T follicular helper cell (primary cell): ENCODE results near the gene SYNPO2L.
"Not testable (repeated sequence)": the region's sequence is repeated elsewhere in the genome, so short reads cannot be mapped to it uniquely, and the experiment has no call there.

ENCODE experiments used
- DNase-seq: peaks from one replicate; pipeline ENCODE4 v3.0.0-alpha.2; 2020; ENCODE audit warnings: low read depth

SYNPO2L gene

DNA sequence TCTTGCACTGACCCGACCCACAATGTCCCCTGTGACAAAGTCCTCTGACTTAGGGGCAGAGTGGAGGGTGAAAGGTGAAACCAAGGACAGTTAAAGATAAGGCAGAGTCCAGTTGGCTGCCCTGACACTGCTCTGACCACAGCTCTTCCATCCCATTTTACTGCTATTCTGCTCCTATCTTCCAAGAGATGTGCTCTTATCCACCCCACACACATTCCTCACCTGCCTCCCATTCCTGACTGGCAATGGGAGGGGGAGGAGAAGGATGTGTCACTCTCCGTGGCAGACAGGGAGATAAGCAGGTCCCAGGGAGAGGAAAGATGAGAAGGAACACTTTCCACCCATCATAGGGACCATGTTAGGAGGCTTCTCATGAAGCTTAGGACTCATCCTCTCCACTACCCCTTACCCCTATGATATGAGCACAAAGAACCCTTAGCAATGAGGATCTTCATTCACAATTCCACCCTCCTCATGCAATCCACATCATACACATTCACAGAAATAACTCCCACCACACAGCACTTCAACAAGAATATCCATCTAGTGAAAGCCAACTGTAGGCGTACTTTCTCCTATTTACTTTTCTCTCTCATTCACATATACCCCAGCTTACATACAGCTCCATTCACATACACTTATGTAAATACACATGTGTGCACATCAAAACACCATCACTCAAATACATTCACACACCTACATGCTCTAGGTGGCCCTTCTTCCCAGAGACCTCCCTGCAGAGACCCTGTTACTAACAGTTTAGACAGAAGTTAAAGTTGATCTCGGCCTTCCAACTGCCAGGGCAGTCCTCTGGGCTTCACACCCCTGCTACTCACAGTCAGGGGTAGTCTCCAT is 6.6 kb downstream of the SYNPO2L start:
- DNase-seq: no peak

DNA sequence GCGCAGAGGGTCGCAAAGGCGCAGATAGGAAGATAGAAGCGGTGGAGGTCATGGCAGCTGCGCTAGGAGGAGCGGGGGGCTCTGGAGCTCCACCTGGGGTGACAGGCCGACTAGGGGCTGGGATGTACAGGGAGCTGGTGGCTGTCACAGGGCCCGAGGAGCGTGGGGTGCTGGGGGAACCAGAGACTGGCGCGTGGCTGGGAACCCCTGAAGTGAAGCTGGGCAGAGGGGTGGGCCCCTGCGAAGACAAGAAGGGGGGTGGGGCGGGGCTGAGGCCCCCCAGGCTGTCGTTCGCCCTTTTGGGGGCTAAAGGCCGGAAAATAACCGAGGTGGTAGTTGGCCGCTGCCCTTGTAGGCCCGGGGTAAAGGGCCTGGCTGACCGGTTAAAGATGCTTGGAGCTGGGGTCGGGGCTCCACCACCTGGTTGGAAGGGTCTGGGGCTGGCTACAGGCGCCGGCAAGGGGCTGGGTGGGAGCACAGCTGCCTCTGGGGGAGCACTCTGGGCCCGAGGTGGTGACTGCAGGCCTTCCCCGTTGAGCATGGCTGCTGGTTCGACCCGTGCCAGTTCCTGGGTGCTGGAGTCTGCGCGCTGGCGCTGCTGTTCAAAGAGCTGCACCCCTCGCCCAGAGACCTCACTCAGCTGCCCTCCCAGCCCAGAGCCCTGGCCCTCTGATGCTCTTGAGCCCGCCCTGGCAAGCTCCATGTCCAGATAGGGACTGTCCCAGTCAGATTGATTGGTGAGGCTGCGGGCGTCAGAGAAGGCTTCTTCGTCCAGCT is 7.8 kb downstream of the SYNPO2L start:
- no peak for DNase-seq

DNA sequence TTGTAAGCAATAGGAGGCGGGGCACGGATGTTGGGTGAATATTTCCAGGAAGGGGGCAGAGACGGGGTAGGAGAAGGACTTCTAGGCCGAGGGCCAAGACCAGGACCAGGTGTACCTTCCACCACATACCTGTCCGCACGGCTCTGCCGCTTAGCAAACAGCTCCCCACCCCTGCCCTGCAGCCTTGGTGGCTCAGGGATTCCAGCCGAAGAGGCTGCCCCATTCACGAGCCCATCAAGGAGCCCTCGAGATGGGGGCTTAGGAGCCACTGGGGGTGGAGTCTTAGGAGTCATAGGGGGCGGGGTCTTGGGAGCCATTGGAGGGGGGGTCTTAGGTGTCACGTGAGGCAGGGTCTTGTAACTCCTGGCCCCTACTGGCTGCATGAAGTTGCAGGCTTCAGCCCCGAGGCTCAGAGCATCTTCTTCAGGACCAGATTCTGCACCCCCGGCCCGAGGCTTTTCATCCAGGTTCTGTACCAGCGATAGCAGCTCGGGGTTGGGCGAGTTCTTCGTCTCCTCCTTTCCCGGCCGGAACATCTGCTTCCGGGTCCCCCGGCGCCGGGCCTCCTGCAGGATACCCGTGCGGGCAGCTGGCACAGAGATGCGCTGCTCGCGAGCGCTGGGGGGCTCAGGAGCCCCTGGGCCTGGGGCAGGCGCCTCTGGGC is 8.5 kb downstream of the SYNPO2L start:
- DNase-seq: no peak

DNA sequence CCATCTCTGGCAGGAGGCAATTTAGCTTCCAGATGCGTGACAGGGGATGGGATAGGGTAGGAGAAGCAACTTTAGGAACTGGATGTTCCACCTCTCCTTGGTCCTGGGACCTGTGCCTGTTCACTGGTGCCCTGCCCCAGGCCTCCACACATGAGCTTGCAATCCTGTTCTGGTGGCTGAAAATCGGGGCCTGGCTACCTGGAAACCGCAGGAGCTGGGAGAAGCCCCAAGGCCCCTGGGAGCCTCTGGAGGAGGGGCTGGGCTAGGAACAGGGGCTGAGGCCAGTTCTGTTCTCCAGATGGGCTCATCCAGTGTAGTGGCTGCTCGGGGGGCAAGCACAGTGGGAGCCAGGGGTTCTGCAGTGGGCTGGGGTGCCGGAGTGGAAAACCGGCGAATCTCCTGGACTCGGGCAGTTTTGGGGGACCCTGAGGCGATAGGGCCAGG is 9.2 kb downstream of the SYNPO2L start:
- DNase-seq: no peak

DNA sequence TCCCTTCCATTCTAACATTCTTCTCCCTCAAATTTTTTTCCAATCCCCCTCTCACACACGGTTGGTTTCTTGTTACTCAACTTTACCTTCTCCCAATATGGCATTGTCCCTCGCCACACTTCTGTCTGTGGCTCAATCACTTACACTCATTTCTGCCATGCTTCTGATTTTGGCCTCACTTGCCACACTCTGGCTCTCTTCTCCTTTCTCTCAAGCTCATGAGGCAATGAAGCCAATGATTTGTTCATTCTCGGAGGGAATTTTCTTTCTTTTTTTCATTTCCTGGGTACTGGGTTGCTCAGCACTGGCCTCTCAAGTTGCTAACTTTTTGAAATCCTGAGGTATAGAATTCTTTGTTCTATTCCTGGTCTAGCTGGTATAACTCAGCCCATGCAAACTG is 10.6 kb downstream of the SYNPO2L start:
- DNase-seq: no peak

DNA sequence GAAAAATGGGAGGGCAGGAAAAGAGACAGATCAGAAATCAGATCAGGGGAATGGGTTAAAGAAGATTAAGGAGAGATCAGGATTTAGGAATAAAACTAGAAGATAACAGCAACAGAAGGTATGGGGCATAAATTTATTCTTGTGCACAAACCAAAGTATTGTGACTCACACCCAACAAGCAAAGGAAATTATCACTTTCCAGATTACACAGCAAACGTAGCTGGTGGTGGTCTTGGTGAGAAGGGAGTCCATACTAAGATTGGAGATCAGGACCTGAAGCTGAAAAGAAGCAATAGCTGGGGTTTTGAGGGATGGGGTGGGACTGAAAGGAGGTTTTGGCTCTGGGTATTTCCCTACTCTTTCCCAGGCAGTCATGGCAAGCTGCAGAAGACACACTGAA is 11.1 kb downstream of the SYNPO2L start:
- DNase-seq: no peak

DNA sequence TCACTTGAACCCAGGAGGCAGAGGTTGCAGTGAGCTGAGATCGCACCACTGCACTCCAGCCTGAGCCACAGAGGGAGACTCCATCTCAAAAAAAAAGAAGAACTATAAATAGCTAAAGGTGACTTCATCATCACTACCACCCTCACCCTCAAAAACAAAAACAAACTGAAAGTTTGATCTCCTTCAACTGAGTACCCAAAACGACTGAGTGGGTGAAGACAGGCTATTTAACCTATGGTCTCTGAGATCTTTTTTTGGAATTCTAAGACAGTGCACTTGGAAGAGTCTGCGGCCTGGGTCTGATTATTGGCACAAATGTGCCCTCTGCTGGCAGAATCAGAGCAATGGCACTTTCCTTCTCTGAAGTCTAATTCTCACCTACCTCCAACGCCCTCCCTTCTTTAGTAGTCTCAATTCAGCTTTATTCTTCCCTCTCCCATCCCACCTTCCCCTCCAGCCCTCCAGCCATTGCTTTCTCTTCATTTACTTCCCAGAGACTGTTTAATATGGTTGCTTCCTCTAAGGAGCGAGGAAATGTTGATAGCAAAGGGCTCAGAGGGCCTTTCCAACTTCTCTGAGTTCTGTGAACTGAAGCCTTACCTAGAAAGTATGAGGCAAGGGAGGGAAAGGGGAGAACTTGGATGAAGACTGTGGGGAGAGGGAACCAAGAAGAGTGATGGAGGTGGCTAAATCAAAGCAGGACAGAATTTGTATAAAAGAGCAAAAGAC is 11.7 kb downstream of the SYNPO2L start:
- peak; percentile 34 for DNase-seq

DNA sequence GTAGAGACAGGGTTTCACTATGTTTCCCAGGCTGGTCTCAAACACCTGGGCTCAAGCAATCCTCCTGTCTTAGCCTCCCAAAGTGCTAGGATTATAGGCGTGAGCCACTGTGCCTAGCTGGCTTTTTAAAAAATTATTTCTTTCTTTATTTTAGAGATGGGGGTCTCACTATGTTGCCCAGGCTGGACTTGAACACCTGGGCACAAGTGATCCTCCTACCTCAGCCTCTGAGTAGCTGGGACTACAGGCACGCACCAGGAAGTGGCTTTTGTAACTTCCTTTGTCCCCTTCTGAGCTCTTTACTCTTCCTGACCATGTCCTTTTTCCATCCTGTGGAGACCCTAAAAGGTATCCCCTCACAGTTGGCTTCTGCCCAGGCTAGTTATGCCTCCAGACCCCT is 12.5 kb downstream of the SYNPO2L start:
- DNase-seq: no peak

DNA sequence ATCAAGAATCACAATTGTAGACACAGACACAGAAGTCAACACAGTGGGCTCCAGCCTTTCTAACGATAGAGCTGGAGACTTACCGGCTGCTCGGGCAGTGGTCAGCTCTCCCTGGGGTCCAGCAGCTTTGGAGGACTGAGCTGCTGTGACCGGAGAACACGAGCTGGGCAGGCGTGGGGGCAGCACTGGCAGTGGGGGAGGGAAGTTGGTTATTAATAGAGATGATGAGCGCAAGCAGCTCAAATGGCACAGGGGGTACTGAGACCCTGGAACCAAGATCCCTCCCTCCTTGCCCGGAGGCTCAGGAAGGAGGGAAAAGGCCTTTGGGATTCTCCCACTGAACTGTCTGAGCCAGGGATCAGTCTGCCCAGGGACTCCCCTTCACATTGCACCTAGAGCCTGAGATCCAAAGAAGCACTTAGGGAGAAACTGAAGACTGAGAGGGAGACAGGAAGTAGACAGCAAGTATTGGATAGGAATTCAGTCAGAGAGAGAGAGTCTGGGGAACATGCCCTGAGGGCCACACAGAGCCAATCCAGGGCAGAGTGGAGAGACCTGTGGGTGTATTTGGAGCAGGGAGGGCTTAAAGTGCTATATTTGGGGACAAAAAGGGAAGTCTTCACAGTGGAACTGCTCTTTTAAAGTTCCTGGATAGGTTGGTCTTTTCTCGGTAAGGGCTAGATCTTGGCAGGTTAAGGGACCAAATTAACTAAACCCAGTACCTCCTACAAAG is 14.3 kb downstream of the SYNPO2L start, which contains the start of gene MYOZ1:
Gene MYOZ1, minus strand, starts transcription at position 147 of the 733 bp plus-strand sequence. CDS start 1,457 bp downstream, outside the sequence.
- no peak for DNase-seq

DNA sequence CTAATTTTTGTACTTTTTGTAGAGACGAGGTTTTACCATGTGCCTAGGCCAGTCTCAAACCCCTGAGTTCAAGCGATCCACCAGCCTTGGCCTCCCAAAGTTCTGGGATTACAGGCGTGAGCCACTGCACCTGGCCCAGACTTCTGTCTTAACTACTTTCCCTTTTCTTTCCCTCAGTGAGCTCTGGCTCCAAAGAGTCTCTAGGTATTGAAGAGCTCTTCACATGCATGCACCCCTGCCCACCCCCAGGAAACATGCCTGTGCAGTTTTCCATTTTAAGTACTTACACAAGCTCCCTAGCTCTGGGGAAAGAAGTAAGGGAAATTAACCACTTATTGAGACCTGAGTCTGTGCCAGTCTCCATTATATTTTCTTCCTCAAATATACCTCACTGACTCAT is 16.5 kb downstream of the SYNPO2L start:
- no peak for DNase-seq

DNA sequence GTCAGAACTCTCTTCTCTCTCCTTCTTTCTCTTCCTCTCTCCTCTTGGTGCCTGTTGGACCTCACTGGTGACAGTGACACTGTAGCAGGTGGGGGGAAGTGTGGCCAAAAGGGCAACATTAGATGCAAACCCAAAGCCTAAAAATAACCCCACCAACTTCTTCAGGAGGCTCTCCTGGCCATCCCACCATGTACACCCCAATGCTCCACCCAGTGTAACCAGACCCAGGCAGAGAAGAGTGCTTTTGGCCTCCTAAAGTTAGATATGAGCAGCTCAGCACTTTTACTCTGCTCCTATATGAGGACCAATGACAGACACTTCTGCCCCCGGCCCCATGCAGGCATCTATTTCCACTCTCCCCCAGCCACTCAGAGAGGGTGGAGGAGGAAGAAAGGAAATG is 20.0 kb downstream of the SYNPO2L start:
- no peak for DNase-seq

DNA sequence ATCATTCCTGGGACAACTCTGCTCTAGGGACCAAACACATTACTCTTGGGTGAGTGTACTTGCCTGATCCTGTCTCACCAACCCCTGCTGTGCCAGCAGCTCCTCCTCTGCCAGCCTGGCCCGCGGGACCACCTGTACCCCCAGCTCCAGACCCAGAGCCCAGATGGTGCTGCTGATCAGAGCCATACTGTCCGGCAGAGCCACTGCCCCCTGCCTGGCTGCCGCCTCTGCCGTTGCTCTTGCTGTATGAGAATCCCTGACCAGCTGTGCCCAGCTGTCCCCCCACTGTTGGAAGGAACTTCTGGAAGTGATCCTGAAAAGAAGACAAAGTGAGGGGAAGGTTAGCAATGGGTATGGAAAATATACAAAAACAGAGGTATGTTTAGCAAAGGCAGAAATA is 21.4 kb downstream of the SYNPO2L start:
- DNase-seq: no peak

DNA sequence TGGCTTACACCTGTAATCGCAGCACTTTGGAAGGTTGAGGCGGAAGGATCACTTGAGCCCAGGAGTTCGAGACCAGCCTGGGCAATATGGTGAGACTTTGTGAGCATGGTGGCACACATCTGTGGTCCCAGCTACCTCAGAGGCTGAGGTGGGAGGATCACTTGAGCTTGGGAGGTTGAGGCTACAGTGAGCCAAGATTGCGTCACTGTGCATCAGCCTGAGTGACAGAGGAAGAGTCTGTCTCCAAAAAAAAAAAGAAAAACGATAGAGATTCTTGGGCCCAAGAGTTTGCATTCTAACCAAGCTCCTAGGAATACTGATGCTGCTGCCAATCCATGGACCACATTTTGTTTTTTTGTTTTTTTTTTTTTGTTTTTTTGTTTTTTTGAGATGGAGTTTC is 26.7 kb downstream of the SYNPO2L start:
- no peak for DNase-seq

DNA sequence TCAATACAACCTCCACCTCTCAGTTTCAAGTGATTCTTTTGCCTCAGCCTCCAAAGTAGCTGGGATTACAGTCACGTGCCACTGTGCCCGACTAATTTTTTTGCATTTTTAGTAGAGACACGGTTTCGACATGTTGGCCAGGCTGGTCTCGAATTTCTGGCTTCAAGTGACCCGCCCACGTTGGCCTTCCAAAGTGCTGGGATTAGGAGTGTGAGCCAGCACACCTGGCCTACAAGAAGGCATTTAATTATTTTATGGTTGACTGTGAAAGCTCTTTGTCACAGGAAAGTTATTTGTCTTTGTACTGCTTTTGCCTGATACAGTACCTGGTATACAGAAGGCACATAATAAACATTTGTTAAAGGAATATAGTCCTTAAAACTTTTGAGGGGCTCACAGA is 27.4 kb downstream of the SYNPO2L start:
- no peak for DNase-seq

DNA sequence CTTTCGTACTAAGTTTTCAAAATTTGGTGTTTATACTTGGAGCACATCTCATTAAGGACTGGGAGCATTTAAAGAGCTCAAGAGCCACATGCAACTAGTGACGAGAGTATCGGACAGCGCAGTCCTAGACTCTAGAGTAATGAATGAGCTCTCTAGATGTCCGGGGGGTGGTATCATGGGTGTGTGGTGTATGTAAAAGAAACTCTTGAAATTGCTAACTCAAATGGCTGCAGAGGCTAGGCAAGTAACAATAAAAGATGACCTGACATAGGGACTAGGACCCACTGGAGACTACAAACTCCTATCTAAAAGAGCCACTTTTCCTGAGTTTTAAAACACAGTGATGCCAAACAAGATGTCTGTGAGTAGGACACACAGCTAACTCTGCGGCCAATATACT is 28.5 kb downstream of the SYNPO2L start:
- DNase-seq: no peak

DNA sequence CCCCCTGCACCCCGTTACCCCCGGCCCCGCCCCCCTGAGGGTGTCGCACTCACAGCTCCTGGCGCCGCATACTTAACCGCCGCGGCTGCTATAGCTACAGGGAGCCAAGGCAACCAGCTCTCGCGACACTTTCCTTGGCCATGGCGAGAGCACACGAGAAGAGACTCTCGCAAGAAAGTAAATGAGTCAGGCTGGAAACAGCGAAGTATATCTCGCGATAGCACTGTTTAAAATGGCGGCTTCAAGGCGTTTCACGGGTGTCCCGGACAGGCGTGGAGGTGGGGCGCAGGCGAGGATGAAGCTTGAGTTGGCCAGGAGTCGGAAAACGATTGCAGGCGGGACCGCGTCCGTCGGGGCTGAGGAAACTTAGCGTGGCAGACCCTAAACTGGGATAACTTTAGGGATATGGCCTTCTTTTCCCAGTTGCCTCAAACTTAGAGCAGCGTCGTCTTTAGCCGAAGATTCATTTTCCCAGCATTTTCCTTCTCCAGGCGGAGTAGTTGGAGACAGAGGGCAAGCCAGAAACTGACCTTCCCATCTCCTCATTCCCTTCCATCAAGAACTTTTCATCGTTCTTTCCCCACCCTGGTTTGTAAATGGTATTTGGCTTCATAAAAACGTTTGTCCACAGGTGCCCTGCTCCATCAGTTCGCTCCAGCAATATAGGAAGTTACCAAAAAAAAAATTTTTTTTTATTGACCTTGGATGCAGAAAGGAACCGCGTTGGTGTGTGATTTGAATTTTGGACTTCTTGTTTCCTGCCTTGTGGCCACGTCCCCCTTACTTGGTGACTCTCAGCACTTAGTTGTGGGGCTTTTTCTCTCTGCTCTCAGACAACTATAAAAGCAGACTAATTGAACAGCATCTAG is 29.7 kb downstream of the SYNPO2L start:
- peak; percentile 93 for DNase-seq

DNA sequence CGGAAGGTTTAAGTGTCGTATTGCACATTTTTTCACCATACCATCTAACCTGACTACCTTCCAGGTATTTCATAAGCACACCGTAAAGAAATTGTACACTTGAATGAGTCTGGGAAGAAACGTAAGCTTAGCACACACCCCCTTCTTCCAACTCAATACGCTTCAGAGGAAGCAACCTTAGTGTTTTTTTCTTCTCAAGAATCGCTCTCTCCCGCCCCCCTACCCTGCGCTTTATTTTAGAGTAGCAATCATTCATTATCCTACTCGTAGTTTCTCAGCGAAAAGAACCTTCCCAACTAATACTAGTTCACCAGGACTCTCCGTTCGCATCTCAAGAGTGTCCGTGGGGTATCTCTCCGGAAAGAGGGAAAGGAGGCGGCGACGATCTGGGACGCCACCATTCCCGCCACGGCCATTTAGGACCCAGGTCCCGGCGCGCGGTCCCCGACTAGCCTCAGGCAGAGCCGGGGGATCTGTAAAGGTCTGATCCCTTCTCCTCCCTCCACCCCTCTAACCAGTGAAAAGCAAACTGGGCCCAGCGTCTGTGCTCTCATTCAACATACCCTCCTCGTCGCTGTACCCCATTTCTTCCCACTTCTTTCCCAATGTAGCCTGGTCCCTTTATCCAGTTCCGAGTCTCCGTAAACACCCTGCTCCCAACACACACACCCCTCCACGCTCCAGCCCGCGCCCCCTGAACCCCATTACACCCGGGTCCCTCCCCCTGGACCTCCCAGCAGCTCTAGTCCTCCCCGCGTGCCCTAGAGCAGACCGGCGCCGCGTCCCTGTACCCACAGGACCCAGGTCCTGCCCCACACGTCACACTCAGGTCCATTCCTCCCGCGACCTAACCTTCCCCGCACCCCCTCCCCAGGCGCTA is 30.6 kb downstream of the SYNPO2L start:
- no peak for DNase-seq

DNA sequence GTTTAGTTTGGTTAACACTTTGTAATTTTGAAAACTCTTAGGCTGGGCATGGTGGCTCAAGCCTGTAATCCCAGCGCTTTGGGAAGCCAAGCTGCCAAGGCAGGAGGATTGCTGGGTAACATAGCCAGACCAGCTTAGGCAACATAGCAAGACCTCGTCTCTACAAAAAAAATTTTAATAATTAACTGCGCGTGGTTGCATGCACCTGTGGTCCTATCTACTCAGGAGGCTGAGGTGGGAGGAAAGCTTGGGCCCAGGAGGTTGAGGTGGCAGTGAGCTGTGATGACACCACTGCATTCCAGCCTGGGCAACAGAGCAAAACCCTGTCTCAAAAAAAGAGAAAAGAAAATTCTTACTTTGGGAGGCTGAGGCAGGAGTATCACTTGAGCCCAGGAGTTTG is 32.8 kb downstream of the SYNPO2L start:
- no peak for DNase-seq

DNA sequence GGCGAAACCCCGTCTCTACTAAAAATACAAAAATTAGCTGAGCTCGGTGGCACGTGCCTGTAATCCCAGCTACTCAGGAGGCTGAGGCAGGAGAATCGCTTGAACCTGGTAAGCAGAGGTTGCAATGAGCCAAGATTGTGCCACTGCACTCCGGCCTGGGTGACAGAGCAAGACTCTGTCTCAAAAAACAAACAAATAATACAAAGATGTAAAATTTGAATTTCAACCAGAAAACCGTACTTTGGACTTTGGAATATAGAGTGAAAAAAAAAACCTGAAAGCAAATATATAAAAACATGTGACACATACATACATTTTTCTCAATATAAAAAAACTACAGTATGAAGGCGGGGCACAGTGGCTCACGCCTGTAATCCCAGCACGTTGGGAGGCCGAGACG is 34.9 kb downstream of the SYNPO2L start:
- not testable (repeated sequence) for DNase-seq
